Calu3 (cell line): ENCODE measurements around the gene PARD3. TPM values are rescaled to one million over a fixed set of nuclear protein-coding genes. Genes with fewer than 3 reads are reported as not detected.

ENCODE experiments used
- BruUV-seq: library from RNA; stranded (reverse); fragments of 400-500 nt; replicated peaks from 2 replicates; lab custom pipeline; 2021; lab: Mats Ljungman, UMichigan
- CTCF ChIA-PET: fragments of 300-600 bp; sonication (Branson Sonifier 250); formaldehyde crosslinking; loops from one replicate; lab custom pipeline; 2022; ENCODE audit warnings: antibody characterized with exemption; lab: Charles Lee
- DNase-seq: peaks from one replicate; pipeline ENCODE4 v3.0.0; 2022
- H3K27ac Mint-ChIP-seq: one replicate; pipeline ENCODE4 v1.8.0; 2022; ENCODE audit warnings: mixed read lengths; ENCODE audit not compliant: unreplicated experiment
- H3K27me3 Mint-ChIP-seq: one replicate; pipeline ENCODE4 v1.8.0; 2022; ENCODE audit warnings: mixed read lengths; ENCODE audit not compliant: unreplicated experiment
- H3K36me3 Mint-ChIP-seq: one replicate; pipeline ENCODE4 v1.8.0; 2022; ENCODE audit warnings: mild to moderate bottlenecking, moderate library complexity, mixed read lengths; ENCODE audit not compliant: insufficient read depth, unreplicated experiment
- H3K4me1 Mint-ChIP-seq: one replicate; pipeline ENCODE4 v1.8.0; 2022; ENCODE audit warnings: mild to moderate bottlenecking, low read depth, mixed read lengths; ENCODE audit not compliant: unreplicated experiment
- H3K4me3 Mint-ChIP-seq: one replicate; pipeline ENCODE4 v1.8.0; 2022; ENCODE audit warnings: mild to moderate bottlenecking, low read depth, moderate library complexity, mixed read lengths; ENCODE audit not compliant: unreplicated experiment
- H3K9me3 Mint-ChIP-seq: one replicate; pipeline ENCODE4 v1.8.0; 2022; ENCODE audit warnings: low read depth, mixed read lengths; ENCODE audit not compliant: unreplicated experiment
- CTCF ChIP-seq: fragments of 200-600 bp; IDR thresholded peaks from one replicate; pipeline ENCODE4 v1.8.0; 2022; ENCODE audit warnings: antibody characterized with exemption; ENCODE audit not compliant: unreplicated experiment
- intact Hi-C: fragments of 100-400 bp; cut with micrococcal nuclease; formaldehyde crosslinking; loops from one replicate; pipeline ENCODE4 v1.10.0; 2022; ENCODE audit not compliant: unreplicated experiment
- total RNA-seq: library from RNA; stranded (reverse); gene quantifications from 2 replicates; pipeline ENCODE4 v1.2.3, GENCODE V29; 2022

PARD3 gene
- total RNA-seq, 1 experiment from 2014 or later = 62.4 TPM

- CTCF ChIA-PET = no interaction called here
- no TSS peak for BruUV-seq
- Mint-ChIP-seq H3K4me3 (no peak overlapping the region), H3K27me3 (no peaks in the 10 kb centered on the region), H3K27ac (no peak overlapping the region), H3K4me1 (peaks cover 48% of the 10 kb centered on the region), H3K9me3 (no peaks in the 10 kb centered on the region), H3K36me3 (peaks cover 6% of the 10 kb centered on the region)
- no peak for DNase-seq
- TF ChIP-seq CTCF = no peak
- intact Hi-C loops = no loop called here
These were observed 28.6 kb downstream of the PARD3 start for GRCh38 chr10:34786464-34786863.

DNA sequence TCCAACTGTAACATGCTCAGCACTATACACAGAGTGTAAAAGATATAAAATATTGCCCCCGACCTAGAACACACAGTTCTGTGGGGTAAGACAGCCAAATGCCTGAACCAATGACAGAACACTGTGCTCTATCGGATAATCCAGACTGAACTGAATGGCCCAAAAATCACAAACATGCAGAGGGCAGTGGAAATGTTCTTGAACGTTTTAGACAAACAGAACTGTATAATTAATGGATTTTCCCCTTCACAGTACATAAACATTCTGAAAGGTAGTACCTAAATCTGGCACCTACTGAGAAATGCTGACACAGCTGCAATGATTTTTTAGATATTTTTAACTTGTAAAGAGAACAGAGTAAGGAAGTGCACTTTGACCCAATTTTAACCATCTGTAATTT, 33.4 kb downstream of the PARD3 start:
- TF ChIP-seq CTCF = no peak
- Mint-ChIP-seq H3K36me3 (no peaks in the 10 kb centered on the region), H3K9me3 (no peaks in the 10 kb centered on the region), H3K4me3 (no peak overlapping the region), H3K27ac (no peak overlapping the region), H3K27me3 (no peaks in the 10 kb centered on the region), H3K4me1 (peaks cover 31% of the 10 kb centered on the region)
- no peak for DNase-seq
- BruUV-seq = no TSS peak
- CTCF ChIA-PET = no interaction called here
- intact Hi-C loops = no loop called here

DNA sequence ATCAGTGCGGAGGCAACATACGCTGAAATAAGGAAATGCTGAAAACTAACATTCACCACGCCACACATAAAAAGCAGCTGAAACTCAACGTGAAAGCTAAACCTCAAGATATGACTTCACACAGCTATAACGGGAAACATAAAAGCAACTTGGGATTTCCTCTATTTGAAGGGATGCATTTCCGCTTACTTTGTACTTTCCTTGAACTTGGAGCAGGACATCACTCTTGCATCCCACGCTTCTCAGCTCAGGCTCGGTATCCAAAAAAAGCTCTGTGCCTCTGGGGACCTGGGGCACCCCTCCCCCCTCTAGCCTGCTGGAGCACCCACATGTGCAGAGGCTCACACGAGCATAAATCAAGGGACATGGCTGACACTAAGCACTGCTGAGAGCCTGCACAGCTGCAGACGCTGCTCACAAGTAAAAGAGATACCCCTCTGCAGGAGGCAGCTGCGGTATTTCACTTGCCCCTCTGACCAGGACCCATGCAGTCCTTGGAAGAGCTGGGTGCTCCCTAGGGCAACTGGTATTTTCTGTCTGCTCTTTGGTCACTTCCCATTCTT, 34.2 kb downstream of the PARD3 start:
- no peak overlapping the region for H3K27ac Mint-ChIP-seq
- no peaks in the 10 kb centered on the region for H3K9me3 Mint-ChIP-seq
- intact Hi-C loops = no loop called here
- DNase-seq = no peak
- BruUV-seq = no TSS peak
- CTCF ChIA-PET = no interaction called here
- H3K36me3 Mint-ChIP-seq = no peaks in the 10 kb centered on the region
- peaks cover 25% of the 10 kb centered on the region for H3K4me1 Mint-ChIP-seq
- no peak for TF ChIP-seq CTCF
- no peaks in the 10 kb centered on the region for H3K27me3 Mint-ChIP-seq
- no peak overlapping the region for H3K4me3 Mint-ChIP-seq

DNA sequence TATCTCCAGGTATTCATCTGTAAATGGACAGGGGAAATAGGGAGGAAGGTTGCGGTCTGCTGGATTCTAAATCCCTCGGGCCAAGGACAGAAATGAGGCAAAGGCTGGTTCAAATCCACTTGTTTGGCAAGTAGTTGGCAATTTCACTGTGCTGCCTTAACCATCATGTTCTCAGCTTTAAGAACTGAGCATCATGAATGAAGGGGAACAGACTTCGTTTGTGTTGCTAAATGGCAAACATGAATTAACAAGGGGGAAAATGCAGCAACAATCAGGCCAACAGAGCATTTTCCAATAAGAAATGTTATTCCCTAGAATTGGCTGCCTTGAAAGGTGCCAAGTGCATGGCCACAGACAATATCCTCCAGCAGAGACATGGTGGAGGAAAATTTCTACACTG, 36.9 kb downstream of the PARD3 start:
- intact Hi-C loops = no loop called here
- H3K4me1 Mint-ChIP-seq = peaks cover 40% of the 10 kb centered on the region
- H3K9me3 Mint-ChIP-seq = no peaks in the 10 kb centered on the region
- no peak overlapping the region for H3K4me3 Mint-ChIP-seq
- DNase-seq = no peak
- CTCF ChIA-PET = interaction anchor here (0.6 kb wide), 1 partner anchor 46 kb away, joined by 4 read pairs; no protein-coding TSS in a partner anchor
- TF ChIP-seq CTCF = no peak
- BruUV-seq = no TSS peak
- no peaks in the 10 kb centered on the region for H3K36me3 Mint-ChIP-seq
- H3K27me3 Mint-ChIP-seq = no peaks in the 10 kb centered on the region
- no peak overlapping the region for H3K27ac Mint-ChIP-seq
